ENCODE measurements around the gene POGZ.

The POGZ gene

DNA sequence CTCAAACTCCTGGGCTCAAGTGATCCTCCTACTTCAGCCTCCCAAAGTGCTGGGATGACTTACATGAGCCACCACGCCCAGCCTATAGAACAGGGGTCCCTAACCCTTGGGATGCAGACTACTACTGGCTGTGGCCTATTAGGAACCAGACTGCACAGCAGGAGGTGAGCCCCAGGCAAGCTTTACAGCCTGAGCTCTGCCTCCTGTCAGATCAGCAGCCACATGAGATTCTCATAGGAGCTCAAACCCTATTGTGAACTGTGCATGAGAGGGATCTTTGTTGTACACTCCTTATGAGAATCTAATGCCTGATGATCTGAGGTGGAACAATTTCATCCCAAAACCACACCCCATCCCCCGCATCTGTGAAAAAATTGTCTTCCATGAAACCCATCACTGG lies 73.3 kb downstream of the POGZ start:
- no peak for DNase-seq (ENCODE audit: low spot score)
- TF ChIP-seq, protein P1, sequence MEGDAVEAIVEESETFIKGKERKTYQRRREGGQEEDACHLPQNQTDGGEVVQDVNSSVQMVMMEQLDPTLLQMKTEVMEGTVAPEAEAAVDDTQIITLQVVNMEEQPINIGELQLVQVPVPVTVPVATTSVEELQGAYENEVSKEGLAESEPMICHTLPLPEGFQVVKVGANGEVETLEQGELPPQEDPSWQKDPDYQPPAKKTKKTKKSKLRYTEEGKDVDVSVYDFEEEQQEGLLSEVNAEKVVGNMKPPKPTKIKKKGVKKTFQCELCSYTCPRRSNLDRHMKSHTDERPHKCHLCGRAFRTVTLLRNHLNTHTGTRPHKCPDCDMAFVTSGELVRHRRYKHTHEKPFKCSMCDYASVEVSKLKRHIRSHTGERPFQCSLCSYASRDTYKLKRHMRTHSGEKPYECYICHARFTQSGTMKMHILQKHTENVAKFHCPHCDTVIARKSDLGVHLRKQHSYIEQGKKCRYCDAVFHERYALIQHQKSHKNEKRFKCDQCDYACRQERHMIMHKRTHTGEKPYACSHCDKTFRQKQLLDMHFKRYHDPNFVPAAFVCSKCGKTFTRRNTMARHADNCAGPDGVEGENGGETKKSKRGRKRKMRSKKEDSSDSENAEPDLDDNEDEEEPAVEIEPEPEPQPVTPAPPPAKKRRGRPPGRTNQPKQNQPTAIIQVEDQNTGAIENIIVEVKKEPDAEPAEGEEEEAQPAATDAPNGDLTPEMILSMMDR (IDR thresholded peaks at IDR 0.05; ENCODE audit: borderline replicate concordance, control extremely low read depth, extremely low read depth, insufficient read depth, missing control alignments), result no peak
- in situ Hi-C loops (cut with MboI; ENCODE audit: low sequenced_read_pairs, unreplicated experiment), result no loop called here

- TF ChIP-seq, protein P1 (IDR thresholded peaks at IDR 0.05; ENCODE audit: borderline replicate concordance, control extremely low read depth, extremely low read depth, insufficient read depth, missing control alignments), result no peak
- in situ Hi-C loops (cut with MboI; ENCODE audit: low sequenced_read_pairs, unreplicated experiment), result no loop called here
- DNase-seq (ENCODE audit: low spot score), result no peak
Observed at GRCh38 chr1:151384584-151384983, 74.7 kb downstream of the POGZ start.

DNA sequence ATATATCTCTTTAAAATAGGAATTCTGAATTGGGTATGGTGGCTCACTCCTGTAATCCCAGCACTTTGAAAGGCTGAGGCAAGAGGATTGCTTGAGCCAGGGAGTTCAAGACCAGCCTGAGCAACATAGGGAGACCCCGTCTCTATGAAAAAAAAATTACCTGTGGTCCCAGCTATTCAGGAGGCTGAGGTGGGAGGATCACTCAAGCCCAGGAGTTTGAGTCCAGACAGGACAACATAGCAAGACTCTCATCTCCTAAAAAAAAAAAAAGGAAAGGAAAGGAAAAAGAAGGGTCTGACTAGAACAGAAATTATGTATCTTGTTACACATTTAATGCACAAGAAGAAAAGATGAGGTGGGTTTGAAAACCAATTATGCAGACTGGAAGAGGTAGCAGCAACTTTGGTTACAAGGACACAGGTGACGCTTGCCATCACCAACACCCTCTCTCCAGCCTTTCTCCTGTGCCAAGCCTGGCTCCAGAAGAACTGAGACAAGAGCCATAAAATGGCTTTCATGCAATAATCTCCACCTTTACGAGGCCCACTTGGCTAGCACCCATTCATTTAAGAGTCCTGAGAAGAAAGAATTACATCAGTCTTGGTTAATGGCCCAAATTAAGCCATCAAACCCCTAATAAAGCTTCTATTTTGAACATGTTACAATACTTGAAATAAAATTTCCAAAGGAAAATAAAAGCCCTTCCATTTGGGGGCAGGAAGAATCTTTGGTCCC lies 82.0 kb downstream of the POGZ start:
- DNase-seq (ENCODE audit: low spot score), result no peak
- in situ Hi-C loops (cut with MboI; ENCODE audit: low sequenced_read_pairs, unreplicated experiment), result no loop called here
- TF ChIP-seq, protein P1 (IDR thresholded peaks at IDR 0.05; ENCODE audit: borderline replicate concordance, control extremely low read depth, extremely low read depth, insufficient read depth, missing control alignments), result no peak

- no peak for DNase-seq (ENCODE audit: low spot score)
- in situ Hi-C loops (cut with MboI; ENCODE audit: low sequenced_read_pairs, unreplicated experiment), result no loop called here
- TF ChIP-seq, protein P1 (IDR thresholded peaks at IDR 0.05; ENCODE audit: borderline replicate concordance, control extremely low read depth, extremely low read depth, insufficient read depth, missing control alignments), result no peak
Observed at GRCh38 chr1:151373196-151373595, 86.1 kb downstream of the POGZ start.

GRCh38 chr1:151372058-151372934 lies 87.0 kb downstream of the POGZ start, which contains the start of gene SELENBP1:
SELENBP1 (minus strand) TSS chr1:151372705; CDS start chr1:151372641, 64 bp downstream.
- TF ChIP-seq, protein P1 (IDR thresholded peaks at IDR 0.05; ENCODE audit: borderline replicate concordance, control extremely low read depth, extremely low read depth, insufficient read depth, missing control alignments), result no peak
- DNase-seq (ENCODE audit: low spot score), result no peak
- in situ Hi-C loops (cut with MboI; ENCODE audit: low sequenced_read_pairs, unreplicated experiment), result no loop called here

DNA sequence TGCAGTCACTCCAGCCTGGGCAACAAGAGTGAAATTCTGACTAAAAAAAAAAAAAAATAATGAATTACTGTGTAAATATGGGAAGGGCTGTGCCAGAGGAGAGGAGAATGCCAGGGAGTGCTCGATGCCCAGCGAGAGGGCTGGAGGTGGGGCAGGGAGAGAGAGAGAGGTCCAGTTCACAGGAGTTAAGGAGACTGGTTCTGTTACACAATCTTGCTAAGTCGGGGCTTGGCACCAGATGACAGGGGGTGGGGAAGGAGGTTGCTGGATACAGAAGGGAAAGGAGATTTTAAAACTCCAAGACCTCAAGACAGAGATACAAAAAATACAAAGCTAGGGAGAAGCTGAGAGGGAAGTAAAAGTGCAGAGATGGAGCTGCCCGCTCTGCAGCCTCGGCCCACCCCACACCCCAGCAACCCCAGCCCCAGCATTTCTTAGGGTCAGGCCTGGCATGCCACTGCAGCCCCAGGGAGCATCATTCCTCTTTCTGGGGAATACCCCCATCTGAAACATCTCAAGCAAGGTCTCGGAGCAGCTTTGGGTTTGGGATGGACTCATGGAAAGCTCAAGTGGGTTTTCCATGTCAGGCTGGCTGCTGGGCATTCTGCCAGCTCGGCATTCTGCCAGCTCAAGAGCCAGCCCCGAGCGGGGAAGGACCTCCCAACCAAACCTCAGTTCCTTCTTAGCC lies 87.8 kb downstream of the POGZ start:
- TF ChIP-seq, protein P1 (IDR thresholded peaks at IDR 0.05; ENCODE audit: borderline replicate concordance, control extremely low read depth, extremely low read depth, insufficient read depth, missing control alignments), result no peak
- in situ Hi-C loops (cut with MboI; ENCODE audit: low sequenced_read_pairs, unreplicated experiment), result no loop called here
- DNase-seq (ENCODE audit: low spot score), result no peak
